T-helper 17 cell (primary cell): ENCODE data around the gene PYGM. TPM values are rescaled to one million over a fixed set of nuclear protein-coding genes. Genes with fewer than 3 reads are reported as not detected.

Experiments used
- ATAC-seq: fragments of 150-1000 bp; cut with Tn5 transposase; 2 replicates; pipeline ENCODE4 v1.10.0; 2021; ENCODE audit warnings: mild to moderate bottlenecking, moderate library complexity
- DNase-seq, 3 donors: peaks; one replicate each; pipeline versions ENCODE4 v3.0.0 to v3.0.0-alpha.2; 2020 to 2021
- H3K9me3 ChIP-seq: one replicate; pipeline ENCODE4 v1.7.0; 2013; ENCODE audit warnings: low read length, mild to moderate bottlenecking; ENCODE audit not compliant: control insufficient read depth, poor library complexity, severe bottlenecking
- H3K27ac Mint-ChIP-seq: one replicate; pipeline ENCODE4 v1.8.0; 2022; ENCODE audit warnings: mild to moderate bottlenecking, moderate library complexity, mixed read lengths
- H3K27me3 Mint-ChIP-seq: one replicate; pipeline ENCODE4 v1.8.0; 2022; ENCODE audit warnings: mixed read lengths
- H3K36me3 Mint-ChIP-seq: one replicate; pipeline ENCODE4 v1.8.0; 2022; ENCODE audit warnings: low read depth, mixed read lengths
- H3K4me1 Mint-ChIP-seq: one replicate; pipeline ENCODE4 v1.8.0; 2022; ENCODE audit warnings: mild to moderate bottlenecking, mixed read lengths
- H3K4me3 Mint-ChIP-seq: one replicate; pipeline ENCODE4 v1.8.0; 2022; ENCODE audit warnings: mild to moderate bottlenecking, moderate library complexity, mixed read lengths
- total RNA-seq, 4 donors: library from RNA in 2 of 4; stranded (reverse) in 2 of 4; gene quantifications; one replicate each; pipeline ENCODE4 v1.2.3 and lab custom pipeline; 2022 to 2026

PYGM gene
- total RNA-seq, 2 donors from 2014 or later, result 11.8 to 27.1 TPM

- no peaks in the 10 kb centered on the region for H3K27me3 Mint-ChIP-seq
- ATAC-seq, result no peak
- peaks cover 13% of the 10 kb centered on the region for H3K36me3 Mint-ChIP-seq
- peak overlapping the region; percentile 99 for H3K4me3 Mint-ChIP-seq
- no peaks in the 10 kb centered on the region for H3K9me3 ChIP-seq
- H3K27ac Mint-ChIP-seq, result peak overlapping the region; percentile 83
- peaks cover 44% of the 10 kb centered on the region for H3K4me1 Mint-ChIP-seq
- no peak for DNase-seq
Observed at GRCh38 chr11:64741375-64742086, 18.2 kb downstream of the PYGM start.

DNA sequence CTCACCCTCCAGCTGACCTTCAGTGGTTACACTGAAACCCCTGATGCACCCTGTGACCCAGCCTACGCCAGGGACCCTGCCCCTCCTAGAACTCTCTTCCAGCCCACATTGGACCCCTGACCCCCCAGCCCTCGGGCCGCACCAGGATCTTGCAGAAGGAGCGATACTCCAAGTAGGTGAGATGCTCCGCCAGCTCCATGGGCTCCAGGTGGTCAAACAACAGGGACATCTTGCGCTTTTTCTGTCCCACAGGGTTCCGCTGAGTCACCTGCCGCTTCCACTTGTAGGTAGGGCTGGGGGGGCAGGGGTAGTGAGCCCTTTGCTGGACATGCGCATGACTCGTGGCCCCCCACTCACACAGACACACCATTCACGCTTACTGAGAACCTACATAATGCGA is 19.9 kb downstream of the PYGM start:
- H3K4me3 Mint-ChIP-seq, result peak overlapping the region; percentile 85

DNA sequence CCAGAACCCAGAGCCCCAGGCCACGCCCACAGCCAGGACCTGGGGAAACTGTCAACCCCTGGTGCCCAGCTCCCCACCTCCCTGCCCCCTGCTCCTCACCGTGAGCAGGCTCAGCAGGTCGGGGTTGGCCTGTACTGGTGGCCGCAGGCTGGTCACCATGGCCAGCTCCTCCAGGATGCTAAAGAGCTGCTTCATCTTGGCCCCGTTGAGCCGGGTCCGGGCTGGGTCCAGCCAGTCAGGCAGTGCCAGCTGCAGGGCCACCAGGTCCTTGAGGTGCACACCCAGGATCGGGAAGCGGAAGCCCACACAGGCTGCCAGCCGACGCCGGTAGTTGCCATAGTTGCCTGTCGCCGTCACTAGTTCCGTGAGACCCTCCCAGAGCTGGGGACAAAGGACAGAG is 23.1 kb downstream of the PYGM start:
- peak overlapping the region; percentile 86 for H3K27ac Mint-ChIP-seq
- ATAC-seq (no peak), DNase-seq (no peak)
- no peaks in the 10 kb centered on the region for H3K27me3 Mint-ChIP-seq
- H3K4me1 Mint-ChIP-seq, result peaks cover 29% of the 10 kb centered on the region
- H3K9me3 ChIP-seq, result no peaks in the 10 kb centered on the region
- no peak overlapping the region for H3K4me3 Mint-ChIP-seq
- H3K36me3 Mint-ChIP-seq, result peaks cover 8% of the 10 kb centered on the region

More for the DNA sequence above, 19.9 kb downstream of the PYGM start:
- Mint-ChIP-seq H3K36me3 (peaks cover 13% of the 10 kb centered on the region), H3K27me3 (no peaks in the 10 kb centered on the region), H3K4me1 (peaks cover 42% of the 10 kb centered on the region), H3K27ac (no peak overlapping the region)
- no peak for ATAC-seq
- no peaks in the 10 kb centered on the region for H3K9me3 ChIP-seq
- DNase-seq, result no peak

GRCh38 chr11:64735725-64736259 is 24.0 kb downstream of the PYGM start:
- H3K27ac Mint-ChIP-seq, result peak overlapping the region; percentile 86
- DNase-seq (no peak), ATAC-seq (no peak)
- peaks cover 7% of the 10 kb centered on the region for H3K36me3 Mint-ChIP-seq
- peaks cover 26% of the 10 kb centered on the region for H3K4me1 Mint-ChIP-seq
- no peaks in the 10 kb centered on the region for H3K9me3 ChIP-seq
- H3K4me3 Mint-ChIP-seq, result no peak overlapping the region
- H3K27me3 Mint-ChIP-seq, result no peaks in the 10 kb centered on the region

- no peaks in the 10 kb centered on the region for H3K9me3 ChIP-seq
- H3K4me1 Mint-ChIP-seq, result peaks cover 20% of the 10 kb centered on the region
- no peaks in the 10 kb centered on the region for H3K27me3 Mint-ChIP-seq
- ATAC-seq (no peak), DNase-seq (no peak)
- H3K4me3 Mint-ChIP-seq, result no peak overlapping the region
- H3K27ac Mint-ChIP-seq, result peak overlapping the region; percentile 86
- H3K36me3 Mint-ChIP-seq, result peaks cover 2% of the 10 kb centered on the region
Observed at GRCh38 chr11:64734811-64735724, 24.7 kb downstream of the PYGM start.

GRCh38 chr11:64731601-64732000 is 28.2 kb downstream of the PYGM start:
- peaks cover 5% of the 10 kb centered on the region for H3K36me3 Mint-ChIP-seq
- no peaks in the 10 kb centered on the region for H3K27me3 Mint-ChIP-seq
- H3K27ac Mint-ChIP-seq, result no peak overlapping the region
- H3K9me3 ChIP-seq, result no peaks in the 10 kb centered on the region
- ATAC-seq, result no peak
- peaks cover 13% of the 10 kb centered on the region for H3K4me1 Mint-ChIP-seq
- no peak overlapping the region for H3K4me3 Mint-ChIP-seq
- DNase-seq, result no peak

DNA sequence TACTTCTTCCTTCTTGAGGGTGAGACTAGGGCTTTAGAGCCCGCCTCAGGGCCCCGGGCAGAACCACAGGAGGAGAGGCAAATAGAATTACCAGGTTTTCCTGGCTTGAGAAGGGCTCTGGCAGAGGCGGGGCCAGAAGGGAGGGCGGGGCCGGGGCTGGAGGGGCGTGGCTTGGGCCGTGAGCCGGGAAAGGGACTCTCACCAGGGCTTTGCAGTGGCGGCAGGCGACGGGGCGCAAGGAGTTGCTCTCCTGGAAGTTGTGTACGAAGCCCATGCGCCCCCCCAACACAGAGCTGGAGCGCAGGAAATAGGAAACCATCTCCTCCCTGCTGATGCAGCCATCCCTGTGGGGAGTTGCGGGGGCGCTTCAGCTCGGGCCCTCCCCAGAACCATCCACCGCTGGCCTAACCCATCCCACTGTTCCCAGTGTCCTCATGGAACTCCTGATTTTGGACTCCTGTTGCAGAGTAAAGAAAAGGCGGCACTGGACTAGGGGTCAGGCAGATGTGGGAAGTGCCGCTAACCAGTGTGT is 29.9 kb downstream of the PYGM start:
- DNase-seq, result no peak
- Mint-ChIP-seq H3K27ac (no peak overlapping the region), H3K27me3 (no peaks in the 10 kb centered on the region), H3K36me3 (peaks cover 5% of the 10 kb centered on the region), H3K4me1 (peaks cover 14% of the 10 kb centered on the region), H3K4me3 (no peak overlapping the region)
- ATAC-seq, result no peak
- no peaks in the 10 kb centered on the region for H3K9me3 ChIP-seq

- ATAC-seq (no peak), DNase-seq (no peak)
- Mint-ChIP-seq H3K4me3 (no peak overlapping the region), H3K4me1 (peaks cover 20% of the 10 kb centered on the region), H3K36me3 (peaks cover 5% of the 10 kb centered on the region), H3K27ac (no peak overlapping the region), H3K27me3 (no peaks in the 10 kb centered on the region)
- no peaks in the 10 kb centered on the region for H3K9me3 ChIP-seq
Observed at GRCh38 chr11:64728757-64729365, 30.9 kb downstream of the PYGM start.

DNA sequence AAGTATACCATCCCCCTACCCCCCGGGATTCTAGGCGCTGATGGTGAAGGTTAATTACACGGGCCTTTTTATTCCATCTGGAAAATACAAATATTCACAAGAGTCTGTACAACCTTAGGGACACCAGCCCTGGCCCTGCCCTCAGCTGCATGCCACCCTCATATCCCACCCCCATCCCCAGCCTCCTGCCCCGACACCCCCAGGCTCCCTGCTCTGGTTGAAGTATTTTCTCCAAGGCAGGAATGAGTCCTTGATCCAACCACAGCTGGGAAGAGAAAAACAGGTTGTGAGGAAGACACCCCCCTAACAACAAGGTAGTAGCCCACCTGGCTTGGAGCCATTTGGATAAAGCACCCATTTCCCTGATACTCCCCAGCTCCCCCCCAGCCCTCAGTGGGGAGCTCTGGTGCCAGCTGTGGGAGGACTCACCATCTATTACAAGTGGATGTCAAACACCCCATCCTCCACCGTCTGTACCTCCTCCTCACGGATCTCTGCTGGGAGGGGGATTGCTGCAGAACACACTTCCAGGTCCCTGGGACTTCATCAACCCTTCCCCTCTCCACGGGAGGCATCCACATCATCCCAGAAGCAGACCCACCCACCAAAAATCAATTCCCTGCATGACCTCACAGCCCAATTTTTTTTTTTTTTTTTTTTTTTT is 32.8 kb downstream of the PYGM start:
- H3K4me1 Mint-ChIP-seq, result peaks cover 24% of the 10 kb centered on the region
- peaks cover 7% of the 10 kb centered on the region for H3K36me3 Mint-ChIP-seq
- peak overlapping the region; percentile 32 for H3K27ac Mint-ChIP-seq
- no peak for ATAC-seq
- no peak overlapping the region for H3K4me3 Mint-ChIP-seq
- no peak for DNase-seq
- H3K9me3 ChIP-seq, result no peaks in the 10 kb centered on the region
- peaks cover 4% of the 10 kb centered on the region for H3K27me3 Mint-ChIP-seq

DNA sequence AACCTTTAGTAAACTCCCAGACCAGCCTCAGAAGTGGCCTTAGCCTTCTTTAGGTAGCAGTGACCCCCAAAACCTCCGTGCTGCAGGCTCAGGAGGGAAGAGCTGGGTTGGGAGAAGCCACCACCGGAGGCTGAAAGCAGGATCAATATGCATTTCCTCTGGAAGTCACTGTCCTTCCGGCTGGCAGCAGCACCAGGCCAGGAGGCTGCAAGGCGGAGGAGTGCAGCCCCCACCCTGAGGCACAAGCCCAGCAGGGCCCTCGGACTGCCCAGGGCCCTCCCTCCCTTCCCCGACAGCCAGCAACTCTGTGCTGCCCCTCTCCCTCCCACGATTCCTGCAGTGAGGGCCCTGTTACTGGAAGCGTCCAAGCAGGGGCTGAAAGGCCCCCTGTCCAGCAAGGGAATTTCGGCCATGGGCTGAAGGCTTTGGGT is 33.5 kb downstream of the PYGM start:
- Mint-ChIP-seq H3K27ac (no peak overlapping the region), H3K27me3 (peaks cover 10% of the 10 kb centered on the region), H3K4me3 (no peak overlapping the region), H3K36me3 (peaks cover 5% of the 10 kb centered on the region), H3K4me1 (peaks cover 22% of the 10 kb centered on the region)
- ATAC-seq, result no peak
- no peak for DNase-seq
- H3K9me3 ChIP-seq, result no peaks in the 10 kb centered on the region

DNA sequence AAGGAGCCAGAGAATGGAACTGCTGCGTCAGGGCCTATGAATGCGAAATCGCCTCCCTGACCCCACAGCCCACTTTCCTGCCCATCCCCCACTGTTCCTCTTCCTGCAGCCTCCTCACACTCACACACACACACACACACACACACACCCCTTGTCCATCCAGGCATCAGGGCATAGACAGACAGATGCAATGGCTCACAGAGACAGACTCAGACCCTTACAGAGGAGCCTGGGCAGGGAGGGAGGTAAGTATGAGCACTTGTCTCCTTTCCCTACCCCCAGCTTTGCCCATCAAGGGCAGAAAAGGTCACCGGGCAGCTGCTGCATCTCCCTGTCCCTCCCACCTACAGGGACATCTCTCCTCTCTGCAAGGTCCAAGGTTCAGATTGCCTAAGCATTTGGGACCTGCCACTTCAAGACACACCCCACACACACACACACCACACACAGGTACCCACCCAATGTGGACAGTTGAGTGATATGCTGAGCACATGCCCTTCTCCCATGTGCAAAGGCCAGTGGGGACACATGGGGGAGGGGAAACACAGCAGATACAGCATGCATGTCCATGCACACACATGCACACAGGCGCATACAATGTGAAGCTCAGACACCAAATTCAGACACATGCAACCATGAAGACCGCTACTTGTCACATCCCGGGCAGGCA is 34.8 kb downstream of the PYGM start:
- peaks cover 24% of the 10 kb centered on the region for H3K4me1 Mint-ChIP-seq
- H3K4me3 Mint-ChIP-seq, result no peak overlapping the region
- DNase-seq (no peak), ATAC-seq (no peak)
- H3K27ac Mint-ChIP-seq, result peak overlapping the region; percentile 41
- peaks cover 23% of the 10 kb centered on the region for H3K27me3 Mint-ChIP-seq
- no peaks in the 10 kb centered on the region for H3K9me3 ChIP-seq
- peaks cover 5% of the 10 kb centered on the region for H3K36me3 Mint-ChIP-seq
